GM19099 (cell line): ENCODE measurements around the gene ADGRA1.

Experiments used
- POLR2A ChIP-seq: IDR thresholded peaks from 3 replicates; pipeline ENCODE4 v1.6.1; 2011; ENCODE audit warnings: low read depth; ENCODE audit not compliant: insufficient read length; ENCODE audit errors: extremely low read depth

The ADGRA1 gene

GRCh38 chr10:133165556-133166503 is 78.1 kb downstream of the ADGRA1 start:
- no peak for TF ChIP-seq POLR2A

DNA sequence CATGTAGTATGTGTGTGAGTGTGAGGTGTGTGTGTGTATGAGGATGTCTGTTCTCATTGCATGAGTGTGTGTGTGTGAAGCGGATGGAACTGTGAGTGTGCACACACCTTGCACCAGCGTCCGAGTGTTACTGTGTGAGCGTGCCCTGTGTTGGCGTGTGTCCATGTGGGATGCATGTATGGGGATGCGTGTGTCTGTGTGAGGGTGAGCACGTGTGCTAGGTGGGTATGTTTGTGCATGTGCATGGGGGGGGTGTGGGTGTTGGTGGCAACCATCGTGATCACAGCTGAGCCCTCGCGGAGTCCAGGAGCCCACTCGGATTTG is 78.7 kb downstream of the ADGRA1 start:
- TF ChIP-seq POLR2A, result no peak

DNA sequence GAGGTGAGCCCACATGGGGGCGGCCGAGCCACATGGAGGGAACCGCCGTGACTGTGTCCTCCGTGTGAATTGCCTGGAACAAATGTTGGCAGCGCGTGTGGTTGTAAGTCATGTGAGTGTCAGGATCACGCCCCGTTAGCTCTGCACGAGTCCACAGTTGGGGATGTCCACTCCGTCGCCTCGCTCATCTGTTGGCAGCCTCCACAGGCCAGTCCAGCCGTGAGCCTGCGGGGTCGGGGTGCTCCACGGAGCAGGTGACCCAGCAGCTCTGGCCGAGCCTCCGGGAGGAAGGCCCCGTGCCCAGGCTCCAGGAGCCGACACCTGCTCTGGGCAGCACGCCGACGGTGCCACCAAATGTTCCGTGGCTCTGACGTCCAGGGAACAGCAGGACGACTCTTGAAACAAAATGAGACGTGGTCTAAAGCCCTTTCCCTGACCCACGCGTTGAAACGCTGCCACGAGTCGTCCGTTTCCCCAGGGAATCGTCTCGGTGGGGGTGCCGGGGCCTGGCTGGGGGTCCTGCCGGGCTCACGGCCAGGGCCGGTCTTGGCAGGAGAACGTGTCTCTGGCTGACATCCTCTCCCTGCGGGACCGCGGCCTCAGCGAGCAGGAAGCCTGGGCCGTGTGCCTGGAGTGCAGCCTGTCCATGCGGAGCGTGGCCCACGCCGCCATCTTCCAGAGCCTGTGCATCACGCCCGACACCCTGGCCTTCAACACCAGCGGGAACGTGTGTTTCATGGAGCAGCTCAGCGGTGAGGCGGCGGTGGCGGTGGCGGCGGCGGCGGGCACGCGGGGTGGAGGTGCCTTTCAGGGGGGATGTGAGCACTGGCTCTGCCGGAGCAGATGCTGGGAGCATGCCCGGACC is 79.3 kb downstream of the ADGRA1 start:
- no peak for TF ChIP-seq POLR2A

DNA sequence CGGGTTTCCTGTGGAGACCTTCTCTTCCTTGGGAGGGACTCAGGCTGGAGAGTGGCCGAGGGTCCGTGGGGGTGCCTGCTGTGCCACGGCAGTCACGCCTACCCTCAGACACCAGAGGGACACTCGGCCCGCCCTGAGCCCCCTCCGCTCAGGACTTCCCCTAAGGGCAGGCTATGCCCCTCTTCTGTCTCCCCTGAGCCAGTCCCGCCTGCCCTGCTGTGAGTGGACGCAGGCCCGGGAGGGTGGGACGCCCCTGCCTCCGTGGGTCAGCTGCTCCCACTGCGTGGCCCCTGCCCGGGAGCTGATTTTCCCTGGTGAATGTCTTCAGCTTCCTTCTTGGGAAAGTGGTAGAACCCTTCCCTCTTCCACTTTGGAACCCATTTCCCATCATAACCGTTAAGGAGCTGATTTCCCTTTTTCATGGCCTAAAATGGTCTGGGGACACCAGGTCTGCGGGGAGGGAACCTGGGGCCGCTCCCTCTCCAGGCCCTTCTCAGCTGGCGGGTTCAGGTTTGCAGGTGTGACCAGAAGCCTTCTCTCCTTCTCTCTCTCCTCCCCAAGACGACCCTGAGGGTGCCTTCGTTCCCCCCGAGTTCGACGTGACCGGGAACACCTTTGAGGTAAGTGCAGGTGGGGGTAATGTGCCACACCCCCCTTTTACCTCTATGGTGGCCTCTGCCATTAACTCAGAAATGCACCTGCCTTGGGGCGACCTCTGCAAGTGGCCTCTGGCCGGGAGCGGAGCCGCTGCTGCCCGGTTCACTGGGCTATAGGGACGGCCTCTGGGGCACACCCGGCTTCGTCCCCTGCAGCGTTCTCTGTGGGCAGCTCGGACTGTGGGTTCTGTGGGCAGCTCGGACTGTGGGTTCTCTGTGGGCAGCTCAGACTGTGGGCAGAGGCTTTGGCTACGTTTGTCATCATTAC is 80.2 kb downstream of the ADGRA1 start:
- TF ChIP-seq POLR2A, result no peak

DNA sequence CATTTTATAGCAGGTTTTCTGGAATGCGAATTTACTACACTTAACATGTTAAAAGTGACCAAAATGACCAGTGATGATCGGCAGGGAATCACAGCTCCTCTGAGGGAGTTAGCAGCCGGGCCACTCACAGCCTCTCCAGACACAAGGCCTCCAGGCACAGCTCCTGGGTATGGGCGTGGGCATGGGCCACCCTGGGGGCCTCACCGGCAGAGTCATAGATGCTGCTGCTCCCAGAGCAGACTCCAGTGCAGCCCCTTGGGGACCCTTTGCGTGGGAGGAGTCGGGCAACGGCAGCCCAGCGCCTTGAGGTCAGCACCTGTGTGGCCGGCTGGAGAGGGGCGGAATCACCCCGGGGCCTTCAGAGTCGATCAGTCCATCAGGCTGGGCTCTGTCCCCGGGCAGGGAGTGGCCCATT is 80.9 kb downstream of the ADGRA1 start:
- TF ChIP-seq POLR2A, result no peak

DNA sequence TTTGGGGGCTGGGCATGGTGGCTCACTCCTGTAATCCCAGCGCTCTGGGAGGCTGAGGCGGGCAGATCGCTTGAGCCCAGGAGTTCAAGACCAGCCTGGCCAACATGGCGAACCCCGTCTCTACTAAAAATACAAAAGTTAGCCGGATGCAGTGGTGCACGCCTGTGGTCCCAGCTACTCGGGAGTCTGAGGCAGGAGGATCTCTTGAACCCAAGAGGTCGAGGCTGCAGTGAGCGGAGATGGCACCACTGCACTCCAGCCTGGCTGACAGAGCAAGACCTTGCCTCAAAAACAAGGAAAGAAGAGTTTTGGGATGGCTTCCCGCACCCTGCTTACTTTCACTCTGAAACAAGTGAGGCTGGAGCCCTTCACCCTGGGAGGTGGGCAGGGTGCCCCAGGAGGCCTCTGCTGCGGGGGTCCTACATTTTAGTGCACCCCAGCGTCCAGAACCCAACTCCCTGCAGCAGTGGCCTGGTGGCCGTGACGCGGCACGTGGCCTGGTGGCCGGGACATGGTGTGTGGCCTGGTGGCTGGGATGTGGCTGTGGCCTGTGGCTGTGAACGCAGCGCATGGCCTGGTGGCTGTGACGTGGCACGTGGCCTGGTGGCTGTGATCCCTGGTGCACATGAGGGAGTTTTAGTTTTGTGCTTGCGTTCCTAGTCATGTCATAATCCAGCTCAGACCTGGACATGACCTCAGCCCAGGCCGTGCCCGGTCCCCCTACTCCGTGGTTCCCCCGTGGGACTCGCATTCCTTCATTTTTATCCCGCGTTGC is 81.6 kb downstream of the ADGRA1 start:
- no peak for TF ChIP-seq POLR2A

DNA sequence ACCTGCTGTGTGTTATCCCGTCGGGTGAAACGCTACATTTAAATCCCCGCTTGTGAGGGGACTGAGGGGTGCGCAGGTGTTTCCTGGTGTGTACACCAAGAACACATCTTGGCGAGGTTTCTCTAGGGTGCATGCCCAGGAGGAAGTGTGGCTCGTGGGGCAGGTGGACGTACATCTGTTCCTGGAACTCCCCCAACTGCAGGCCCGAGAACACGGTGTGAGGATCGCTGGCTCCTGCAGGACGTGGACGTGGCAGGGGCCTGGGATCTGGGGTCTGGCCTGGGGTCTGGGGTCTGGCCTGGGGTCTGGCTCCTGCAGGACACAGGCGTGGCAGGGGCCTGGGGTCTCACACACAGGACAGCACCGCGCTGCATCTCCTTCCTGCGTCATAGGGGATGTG is 82.4 kb downstream of the ADGRA1 start:
- no peak for TF ChIP-seq POLR2A

GRCh38 chr10:133173860-133174640 is 86.3 kb downstream of the ADGRA1 start:
- no peak for TF ChIP-seq POLR2A

DNA sequence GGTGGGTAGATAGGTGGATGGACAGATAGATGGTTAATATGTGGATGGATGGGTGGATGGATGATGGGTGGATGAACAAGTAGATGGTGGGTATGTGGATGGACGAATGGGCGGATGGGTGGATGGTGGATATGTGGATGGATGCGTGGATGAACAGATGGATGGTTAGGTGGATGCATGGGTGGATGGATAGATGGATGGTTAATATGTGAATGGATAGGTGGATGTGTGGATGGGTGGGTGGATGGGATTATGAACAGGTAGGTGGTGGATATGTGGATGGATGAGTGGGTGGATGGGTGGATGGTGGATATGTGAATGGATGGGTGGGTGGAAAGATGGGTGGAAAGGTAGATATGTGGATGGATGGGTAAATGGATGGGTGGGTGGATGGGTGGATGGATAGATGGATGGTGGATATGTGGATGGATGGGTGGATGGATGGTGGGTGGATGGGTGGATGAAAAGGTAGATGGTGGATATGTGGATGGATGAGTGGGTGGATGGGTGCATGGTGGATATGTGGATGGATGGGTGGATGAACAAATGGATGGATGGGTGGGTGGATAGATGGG is 87.1 kb downstream of the ADGRA1 start:
- no peak for TF ChIP-seq POLR2A

- TF ChIP-seq POLR2A, result no peak
Observed at GRCh38 chr10:133176546-133176945, 88.8 kb downstream of the ADGRA1 start.

- TF ChIP-seq POLR2A, result no peak
Observed at GRCh38 chr10:133177380-133178157, 89.8 kb downstream of the ADGRA1 start.
